Stimulated activated CD8-positive, alpha-beta memory T cell treated with anti-CD3 and anti-CD28 coated beads, Interleukin-4, amount 100 ng/mL, for 1 hour (primary cell): ENCODE measurements around the gene KANK2.

Experiments
- DNase-seq, 2 donors: peaks; one replicate each; pipeline ENCODE4 v3.0.0-alpha.2; 2020; ENCODE audit warnings: low read depth in 2 of 2, low spot score in 1 of 2

KANK2 gene

GRCh38 chr19:11226716-11227166 lies 29.4 kb upstream of the KANK2 start:
- no peak for DNase-seq

DNA sequence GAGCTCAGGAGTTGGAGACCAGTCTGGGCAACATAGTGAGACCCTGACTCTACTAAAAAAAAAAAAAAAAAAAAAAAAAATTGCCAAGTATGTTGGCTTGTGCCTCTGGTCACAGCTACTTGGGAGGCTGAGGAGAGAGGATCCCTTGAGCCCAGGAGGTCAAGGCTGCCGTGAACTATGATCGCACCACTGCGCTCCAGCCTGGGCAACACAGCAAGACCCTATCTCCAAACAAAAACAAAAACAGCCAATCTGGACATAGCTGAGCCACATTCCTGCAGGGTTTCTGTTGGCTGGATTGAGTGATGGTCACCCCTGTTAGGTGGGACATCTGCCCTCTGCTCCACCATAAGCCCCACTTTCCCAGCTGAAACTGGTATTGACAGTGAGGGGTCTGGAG lies 28.5 kb upstream of the KANK2 start:
- no peak for DNase-seq

GRCh38 chr19:11225172-11225571 lies 27.8 kb upstream of the KANK2 start:
- no peak for DNase-seq

DNA sequence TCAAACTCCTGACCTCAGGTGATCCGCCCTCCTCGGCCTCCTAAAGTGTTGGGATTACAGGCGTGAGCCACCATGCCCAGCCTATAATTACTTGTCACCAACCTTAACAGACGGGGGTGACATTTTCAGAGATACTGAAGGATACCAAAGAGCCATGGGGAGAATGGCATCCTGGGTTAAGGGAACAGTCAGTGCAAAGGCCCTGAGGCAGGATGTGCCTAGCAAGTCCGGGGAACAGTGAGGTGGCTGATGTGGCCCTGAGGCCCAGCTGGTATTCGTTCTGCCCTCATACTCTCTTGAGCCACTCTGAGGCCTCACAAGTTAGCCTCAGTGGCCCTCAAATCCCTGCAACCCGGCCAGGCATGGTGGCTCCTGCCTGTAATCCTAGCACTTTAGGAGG lies 27.1 kb upstream of the KANK2 start:
- DNase-seq: no peak

GRCh38 chr19:11223200-11223599 lies 25.9 kb upstream of the KANK2 start:
- no peak for DNase-seq

- DNase-seq: no peak
Measured at GRCh38 chr19:11221082-11221598, 23.8 kb upstream of the KANK2 start.

GRCh38 chr19:11214387-11214786 lies 17.0 kb upstream of the KANK2 start:
- DNase-seq: no peak

GRCh38 chr19:11210656-11210928 lies 13.2 kb upstream of the KANK2 start:
- no peak for DNase-seq

- no peak for DNase-seq
Measured at GRCh38 chr19:11209839-11210655, 12.7 kb upstream of the KANK2 start.

DNA sequence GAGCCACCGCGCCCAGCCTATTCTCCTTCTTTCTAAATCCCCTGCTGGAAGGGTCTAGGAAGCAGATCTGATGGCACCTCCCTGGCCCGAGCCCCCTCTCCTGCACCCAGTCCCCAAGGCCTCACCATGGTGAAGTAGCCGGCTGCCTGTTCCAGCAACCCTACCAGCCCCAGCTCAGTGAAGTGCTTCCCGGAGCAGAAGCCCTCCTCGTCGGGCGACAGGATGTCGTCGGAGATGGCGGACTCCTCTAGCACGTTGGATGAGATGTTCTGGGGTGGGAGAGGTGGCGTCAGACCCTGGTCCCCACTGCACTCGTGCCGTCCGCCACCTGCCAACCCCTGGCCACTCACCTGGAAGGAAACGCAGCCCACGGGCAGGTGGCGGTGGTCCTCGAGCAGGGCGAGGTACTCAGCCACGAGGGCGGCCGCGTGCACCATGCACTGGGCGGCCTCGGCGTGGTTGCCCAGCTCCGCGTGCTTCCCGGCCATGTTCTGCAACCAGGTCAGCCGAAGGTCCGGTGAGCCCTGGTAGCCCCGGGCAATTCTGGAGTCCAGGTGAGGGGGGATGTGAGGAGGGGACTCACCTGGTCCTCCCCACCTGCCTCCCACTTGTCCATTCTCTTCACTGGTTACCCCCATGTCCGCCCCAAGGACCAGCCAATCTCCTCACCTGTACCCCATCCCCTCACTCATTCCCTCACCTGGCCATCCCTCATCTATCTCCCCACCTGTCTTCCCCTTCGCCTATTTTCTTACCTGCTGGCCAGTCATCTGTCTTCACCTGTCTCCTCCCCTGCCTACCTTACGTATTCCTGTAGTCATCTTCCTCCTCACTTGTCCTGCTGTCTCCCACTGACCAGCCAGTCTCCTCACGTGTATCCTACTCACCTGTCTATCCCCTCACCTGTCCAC lies 11.5 kb upstream of the KANK2 start:
- no peak for DNase-seq

DNA sequence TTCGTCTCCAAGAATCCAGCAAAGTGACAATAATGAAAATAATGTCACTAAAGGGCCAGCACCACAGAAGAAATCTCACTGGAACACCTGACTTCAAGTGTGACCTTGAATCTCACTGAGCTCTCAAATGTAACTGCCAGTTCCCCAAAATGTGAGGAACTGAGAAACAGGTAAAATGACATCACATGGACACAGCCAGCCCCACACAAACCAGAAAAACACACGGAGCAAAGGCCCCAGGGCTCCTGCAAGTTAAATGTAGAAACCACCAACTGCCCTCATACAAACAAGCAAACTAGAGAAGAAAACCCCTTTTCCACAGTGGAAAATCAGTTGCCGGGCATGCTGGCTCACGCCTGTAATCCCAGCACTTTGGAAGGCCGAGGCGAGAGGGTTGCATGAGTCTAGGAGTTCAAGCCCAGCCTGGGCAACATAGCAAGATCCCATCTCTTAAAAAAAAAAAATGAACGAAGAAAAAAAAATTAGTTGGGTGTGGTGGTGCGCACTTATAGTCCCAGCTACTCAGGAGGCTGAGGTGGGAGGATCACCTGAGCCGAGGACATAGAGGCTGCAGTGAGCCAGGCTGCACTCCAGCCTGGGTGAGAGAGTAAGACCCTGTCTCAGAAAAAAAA lies 8.7 kb upstream of the KANK2 start:
- no peak for DNase-seq

DNA sequence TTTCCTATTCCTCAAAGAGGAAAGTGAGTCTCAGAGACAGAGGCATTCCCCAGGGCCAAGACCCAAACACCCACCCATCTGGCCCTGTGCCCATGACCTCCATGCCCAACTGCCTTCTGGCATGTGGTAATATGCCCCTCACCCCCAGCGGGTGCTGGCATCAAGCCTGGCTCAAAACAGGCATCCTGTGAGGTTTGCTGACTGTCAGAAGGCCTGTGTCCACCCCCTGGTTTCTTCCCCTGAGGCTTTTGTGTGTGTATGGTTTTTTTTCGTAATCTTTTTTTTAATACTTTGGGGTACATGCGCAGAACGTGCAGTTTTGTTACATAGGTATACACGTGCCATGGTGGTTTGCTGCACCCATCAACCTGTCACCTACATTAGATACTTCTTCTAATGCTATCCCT lies 7.6 kb upstream of the KANK2 start:
- no peak for DNase-seq

GRCh38 chr19:11204076-11204602 lies 6.8 kb upstream of the KANK2 start:
- no peak for DNase-seq

- DNase-seq: no peak
Measured at GRCh38 chr19:11203194-11204075, 6.1 kb upstream of the KANK2 start.

- no peak for DNase-seq
Measured at GRCh38 chr19:11202488-11203193, 5.3 kb upstream of the KANK2 start.

DNA sequence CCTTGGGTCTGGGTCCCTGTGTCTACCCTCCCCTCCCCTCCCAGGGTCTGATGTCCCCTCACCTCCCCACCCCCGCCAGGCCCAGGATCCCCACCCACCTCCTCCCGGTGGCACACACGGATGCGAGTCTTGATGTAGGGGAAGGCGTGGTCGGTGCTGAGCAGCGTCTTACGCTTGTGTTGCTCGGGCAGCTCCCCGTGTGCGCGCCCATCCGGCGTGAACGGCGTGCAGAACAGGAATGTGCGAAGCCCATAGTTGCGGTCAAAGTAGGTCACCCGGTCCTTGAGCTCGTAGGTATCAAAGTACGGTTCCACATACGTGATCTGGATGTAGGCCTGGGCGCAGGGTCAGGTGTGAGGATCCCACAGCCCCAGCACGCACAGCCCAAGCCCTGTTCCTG lies 4.4 kb upstream of the KANK2 start:
- DNase-seq: no peak

- DNase-seq: no peak
Measured at GRCh38 chr19:11200931-11201330, 3.6 kb upstream of the KANK2 start.

DNA sequence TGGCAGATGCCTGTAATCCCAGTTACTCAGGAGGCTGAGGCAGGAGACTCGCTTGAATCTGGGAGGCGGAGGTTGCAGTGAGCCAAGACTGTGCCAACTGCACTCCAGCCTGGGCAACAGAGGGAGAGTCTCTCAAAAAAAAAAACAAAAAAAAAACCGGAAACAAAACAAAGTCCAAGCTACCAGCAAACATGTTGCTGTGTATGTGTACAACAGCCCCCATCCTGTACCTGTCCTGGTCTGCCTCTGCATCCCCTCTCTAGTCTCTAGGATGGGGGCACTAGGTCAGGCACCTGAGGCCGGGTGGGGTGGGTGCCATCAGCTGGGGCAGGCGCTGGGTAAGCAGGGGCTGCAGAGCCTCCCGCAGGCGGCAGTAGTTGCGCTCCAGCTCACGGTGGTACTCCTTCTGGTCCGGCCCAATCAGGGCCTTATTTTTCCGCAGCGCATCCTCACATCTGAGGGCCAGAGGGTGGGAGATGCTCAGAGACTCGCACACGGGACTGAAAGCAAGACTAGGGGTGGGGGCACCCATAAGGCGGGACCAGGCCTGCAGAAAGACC lies 2.8 kb upstream of the KANK2 start:
- no peak for DNase-seq

GRCh38 chr19:11199517-11199916 lies 2.2 kb upstream of the KANK2 start:
- no peak for DNase-seq
